GM21825 (cell line): ENCODE results near the gene SETDB2.

Experiments used
- ATAC-seq: cut with Tn5 transposase; IDR thresholded peaks from one replicate; pipeline ENCODE4 v1.9.1; 2021; ENCODE audit warnings: mild to moderate bottlenecking, moderate library complexity; ENCODE audit not compliant: unreplicated experiment

The SETDB2 gene

GRCh38 chr13:49443704-49444523 is at the start of gene SETDB2, which contains the start of gene CAB39L:
SETDB2 (plus strand) TSS chr13:49444274; CDS start chr13:49451894, 7,620 bp downstream.
CAB39L (minus strand) TSS chr13:49444064; CDS start chr13:49382910, 61,154 bp downstream.
- ATAC-seq = peak; percentile 93

GRCh38 chr13:49395451-49395865 is 48.6 kb upstream of the SETDB2 start:
- ATAC-seq = no peak

GRCh38 chr13:49395878-49396380 is 48.1 kb upstream of the SETDB2 start:
- ATAC-seq = no peak

GRCh38 chr13:49399801-49400472 is 44.1 kb upstream of the SETDB2 start:
- no peak for ATAC-seq

- no peak for ATAC-seq
Measured at GRCh38 chr13:49400755-49401659, 43.1 kb upstream of the SETDB2 start.

- ATAC-seq = no peak
Measured at GRCh38 chr13:49403996-49404702, 39.9 kb upstream of the SETDB2 start.

- no peak for ATAC-seq
Measured at GRCh38 chr13:49404703-49405020, 39.4 kb upstream of the SETDB2 start.

GRCh38 chr13:49407068-49407467 is 37.0 kb upstream of the SETDB2 start:
- no peak for ATAC-seq

GRCh38 chr13:49407936-49408335 is 36.1 kb upstream of the SETDB2 start:
- no peak for ATAC-seq

GRCh38 chr13:49409008-49409407 is 35.1 kb upstream of the SETDB2 start:
- no peak for ATAC-seq

- no peak for ATAC-seq
Measured at GRCh38 chr13:49410006-49410405, 34.1 kb upstream of the SETDB2 start.

- no peak for ATAC-seq
Measured at GRCh38 chr13:49410477-49410876, 33.6 kb upstream of the SETDB2 start.

- ATAC-seq = no peak
Measured at GRCh38 chr13:49411353-49411752, 32.7 kb upstream of the SETDB2 start.

GRCh38 chr13:49412749-49413148 is 31.3 kb upstream of the SETDB2 start:
- ATAC-seq = no peak

- no peak for ATAC-seq
Measured at GRCh38 chr13:49417161-49417560, 26.9 kb upstream of the SETDB2 start.

GRCh38 chr13:49418206-49418605 is 25.9 kb upstream of the SETDB2 start:
- no peak for ATAC-seq

- no peak for ATAC-seq
Measured at GRCh38 chr13:49419276-49419675, 24.8 kb upstream of the SETDB2 start.

- peak; percentile 77 for ATAC-seq
Measured at GRCh38 chr13:49421391-49421790, 22.7 kb upstream of the SETDB2 start.

- ATAC-seq = no peak
Measured at GRCh38 chr13:49424011-49424560, 20.0 kb upstream of the SETDB2 start.
